Fibroblast of lung (primary cell): ENCODE data around the gene AKAP6.

Experiments used
- CTCF ChIP-seq, 2 donors: IDR thresholded peaks in 1 of 2; conservative IDR thresholded peaks in 1 of 2; 1 replicate in 1 of 2; 2 replicates in 1 of 2; pipeline ENCODE4 v1.5.1; 2011 to 2012; ENCODE audit warnings: low read length in 2 of 2, control low read depth in 1 of 2, inconsistent platforms in 1 of 2, low read depth in 1 of 2, mild to moderate bottlenecking in 1 of 2
- EZH2 ChIP-seq: IDR thresholded peaks from 2 replicates; pipeline ENCODE4 v1.5.1; 2012; ENCODE audit warnings: low read length, control low read depth, mild to moderate bottlenecking; ENCODE audit errors: missing control alignments

- TF ChIP-seq EZH2, result no peak
- TF ChIP-seq CTCF (conservative IDR thresholded peaks at IDR 0.05 in 1 of 2, IDR thresholded peaks at IDR 0.05 in 1 of 2; ENCODE audit: low read depth in 1 of 2, low read length in 2 of 2), result no peak
Measured at GRCh38 chr14:32370714-32371113, 41.6 kb downstream of the AKAP6 start.
